Spleen (tissue), 11 donors: ENCODE data around the gene TBC1D8. TPM values are rescaled to one million over a fixed set of nuclear protein-coding genes. Genes with fewer than 3 reads are reported as not detected.

ENCODE experiments used
- DNase-seq: peaks from one replicate; pipeline ENCODE4 v3.0.0-alpha.2; 2020
- H3K27ac ChIP-seq, 8 donors: fragments of 200-600 bp; sonication (generic) in 7 of 8; 1 replicate in 4 of 8; 2 replicates in 4 of 8; pipeline versions ENCODE4 v1.5.0 to v1.8.0; 2016 to 2021; ENCODE audit warnings: inconsistent platforms in 4 of 8, mild to moderate bottlenecking in 4 of 8, moderate library complexity in 1 of 8
- H3K27me3 ChIP-seq, 7 donors: fragments of 200-600 bp; sonication (generic) in 6 of 7; replicated peaks in 1 of 7; 1 replicate in 4 of 7; 2 replicates in 3 of 7; pipeline versions ENCODE4 v1.5.0 to v1.8.0; 2016 to 2021; ENCODE audit warnings: inconsistent platforms in 3 of 7, mild to moderate bottlenecking in 1 of 7
- H3K36me3 ChIP-seq, 6 donors: fragments of 200-600 bp; sonication (generic) in 5 of 6; 1 replicate in 4 of 6; 2 replicates in 2 of 6; pipeline versions ENCODE4 v1.5.0 to v1.8.0; 2016 to 2021; ENCODE audit warnings: inconsistent platforms in 2 of 6
- H3K4me1 ChIP-seq, 6 donors: fragments of 200-600 bp; sonication (generic) in 5 of 6; 1 replicate in 3 of 6; 2 replicates in 3 of 6; pipeline versions ENCODE4 v1.5.0 to v1.8.0; 2016 to 2021; ENCODE audit warnings: inconsistent platforms in 3 of 6
- H3K4me3 ChIP-seq, 8 donors: fragments of 200-600 bp; sonication (generic) in 7 of 8; 1 replicate in 4 of 8; 2 replicates in 4 of 8; pipeline versions ENCODE4 v1.5.0 to v1.8.0; 2016 to 2021; ENCODE audit warnings: inconsistent platforms in 4 of 8, mild to moderate bottlenecking in 4 of 8, moderate library complexity in 2 of 8
- H3K9me3 ChIP-seq, 8 donors: fragments of 200-600 bp; sonication (generic) in 7 of 8; 1 replicate in 4 of 8; 2 replicates in 4 of 8; pipeline versions ENCODE4 v1.5.0 to v1.8.0; 2016 to 2021; ENCODE audit warnings: inconsistent platforms in 4 of 8
- CTCF ChIP-seq, 11 experiments: fragments of 200-600 bp in 7 of 11; fragments of 450-650 bp in 4 of 11; sonication (generic) in 4 of 11; IDR thresholded peaks in 8 of 11; conservative IDR thresholded peaks in 3 of 11; 1 replicate in 7 of 11; 2 replicates in 4 of 11; pipeline versions ENCODE4 v1.4.0 to v1.8.0; 2016 to 2021; ENCODE audit warnings: antibody characterized with exemption in 11 of 11, inconsistent platforms in 4 of 11, mild to moderate bottlenecking in 1 of 11
- POLR2A ChIP-seq, 3 donors: fragments of 450-650 bp; IDR thresholded peaks; one replicate each; pipeline ENCODE4 v1.5.1; 2017; ENCODE audit warnings: antibody characterized with exemption in 3 of 3, mild to moderate bottlenecking in 1 of 3
- POLR2AphosphoS5 ChIP-seq, 3 donors: sonication (generic); formaldehyde crosslinking; IDR thresholded peaks; one replicate each; pipeline ENCODE4 v1.5.1; 2017; ENCODE audit warnings: antibody characterized with exemption in 3 of 3
- WGBS, 5 donors: extraction: QIAGEN DNeasy Blood & Tissue Kit in 3 of 5; methylation state at CpG; one replicate each; pipeline versions ENCODE4 v1.1.5 to v1.1.7; 2013 to 2018; 5-methylcytosine and 5-hydroxymethylcytosine counted together
- intact Hi-C: fragments of 100-400 bp; cut with DNase I; formaldehyde crosslinking; loops from one replicate; pipeline ENCODE4 v1.15.0; 2023; ENCODE audit warnings: low total_unique reads
- polyA plus RNA-seq, 3 donors: library from polyadenylated mRNA; stranded (reverse); fragments of 200-250 nt; gene quantifications; one replicate each; pipeline ENCODE4 v1.2.1, GENCODE V29; 2013
- total RNA-seq, 7 donors: library from RNA; depleted of rRNA in 3 of 7; stranded (reverse); fragments of >200 nt in 3 of 7; fragmentation: NEBNext Ultra II Directional in 4 of 7; extraction: Animal tissue kit (Norgen Biotek cat#: 25700) in 4 of 7; gene quantifications; one replicate each; pipeline versions ENCODE4 v1.1.0 to v1.2.1, GENCODE V29; 2016 to 2021
- donor health status: healthy with polysubstance abuse.
- donor health status: DM: no; HTN: no; CAD: no; lungs with moderate emphysema.
- donor health status: DM: no; HTN: no; CAD: no.
- donor health status: Bipolar disorder and iron deficiency.
- donor health status: healthy.
- donor health status: DM: no; HTN: no; CAD: no.
- donor health status: DM: yes; HTN: yes; CAD: no.

TBC1D8 gene
- total and polyA plus RNA-seq, 10 donors: 7.2 to 104 (median 40.5) TPM

- no peak for TF ChIP-seq POLR2AphosphoS5 (IDR thresholded peaks at IDR 0.05)
- intact Hi-C loops: no loop called here
- peaks cover 0 to 31% (median 9%) of the 10 kb centered on the region in 6 donors for H3K4me1 ChIP-seq
- no peaks in the 10 kb centered on the region for H3K27me3 ChIP-seq
- no peak for DNase-seq
- 89 to 96% (median 92%) methylated on average over 8 of the region's 8 CpGs for WGBS, 5 donors
- no peak overlapping the region for H3K27ac ChIP-seq
- H3K36me3 ChIP-seq: no peaks in the 10 kb centered on the region
- no peak overlapping the region for H3K4me3 ChIP-seq
- H3K9me3 ChIP-seq: peaks cover 0 to 5% (median 1%) of the 10 kb centered on the region in 8 donors
Observed at GRCh38 chr2:101108357-101108756, 42.8 kb downstream of the TBC1D8 start.

GRCh38 chr2:101107241-101107640 is 43.9 kb downstream of the TBC1D8 start:
- Histone ChIP-seq H3K27me3 (no peaks in the 10 kb centered on the region), H3K4me1 (peaks cover 0 to 19% (median 6%) of the 10 kb centered on the region in 6 donors), H3K9me3 (peaks cover 0 to 16% (median 12%) of the 10 kb centered on the region in 8 donors), H3K4me3 (no peak overlapping the region), H3K36me3 (no peaks in the 10 kb centered on the region), H3K27ac (no peak overlapping the region)
- WGBS, 5 donors: 69 to 86% (median 80%) methylated on average over 1 of the region's 1 CpG
- intact Hi-C loops: no loop called here
- TF ChIP-seq POLR2A (IDR thresholded peaks at IDR 0.05) (no peak), CTCF (IDR thresholded peaks at IDR 0.05 in 8 of 11, conservative IDR thresholded peaks at IDR 0.05 in 3 of 11) (no peak), POLR2AphosphoS5 (IDR thresholded peaks at IDR 0.05) (no peak)
- no peak for DNase-seq

GRCh38 chr2:101106453-101107181 is 44.6 kb downstream of the TBC1D8 start:
- Histone ChIP-seq H3K27ac (no peak overlapping the region), H3K4me1 (peaks cover 0 to 15% (median 4%) of the 10 kb centered on the region in 6 donors), H3K4me3 (no peak overlapping the region), H3K9me3 (peaks cover 0 to 22% (median 17%) of the 10 kb centered on the region in 8 donors), H3K27me3 (no peaks in the 10 kb centered on the region), H3K36me3 (no peaks in the 10 kb centered on the region)
- intact Hi-C loops: no loop called here
- TF ChIP-seq CTCF (IDR thresholded peaks at IDR 0.05 in 8 of 11, conservative IDR thresholded peaks at IDR 0.05 in 3 of 11) (no peak), POLR2A (IDR thresholded peaks at IDR 0.05) (no peak), POLR2AphosphoS5 (IDR thresholded peaks at IDR 0.05) (no peak)
- DNase-seq: no peak
- 71 to 86% (median 79%) methylated on average over 12 of the region's 12 CpGs for WGBS, 5 donors

GRCh38 chr2:101105654-101106053 is 45.5 kb downstream of the TBC1D8 start:
- no peak for TF ChIP-seq POLR2AphosphoS5 (IDR thresholded peaks at IDR 0.05)
- TF ChIP-seq CTCF (IDR thresholded peaks at IDR 0.05 in 8 of 11, conservative IDR thresholded peaks at IDR 0.05 in 3 of 11): no peak
- TF ChIP-seq POLR2A (IDR thresholded peaks at IDR 0.05): no peak
- Histone ChIP-seq H3K9me3 (peaks cover 0 to 32% (median 24%) of the 10 kb centered on the region in 8 donors), H3K4me1 (peaks cover 0 to 15% (median 4%) of the 10 kb centered on the region in 6 donors), H3K27ac (no peak overlapping the region), H3K4me3 (no peak overlapping the region), H3K27me3 (no peaks in the 10 kb centered on the region), H3K36me3 (no peaks in the 10 kb centered on the region)
- intact Hi-C loops: no loop called here
- WGBS, 5 donors: 91 to 98% (median 94%) methylated on average over 4 of the region's 4 CpGs
- DNase-seq: no peak
